Ascending aorta (tissue), 2 donors: ENCODE measurements around the gene FPR1. TPM values are rescaled to one million over a fixed set of nuclear protein-coding genes. Genes with fewer than 3 reads are reported as not detected.
A peak's percentile ranks its signal among the peaks of the same experiment; 100 is the strongest.

ENCODE experiments used
- DNase-seq, 2 donors: peaks; one replicate each; pipeline ENCODE4 v3.0.0-alpha.2; 2019; ENCODE audit warnings: low spot score in 2 of 2
- H3K27ac ChIP-seq, 2 donors: fragments of 200-600 bp; sonication (generic); one replicate each; pipeline ENCODE4 v1.5.1; 2016 to 2017; ENCODE audit warnings: mild to moderate bottlenecking in 1 of 2
- H3K27me3 ChIP-seq: fragments of 200-600 bp; sonication (generic); one replicate; pipeline ENCODE4 v1.5.1; 2017
- H3K36me3 ChIP-seq, 2 donors: fragments of 200-600 bp; sonication (generic); one replicate each; pipeline ENCODE4 v1.5.1; 2016
- H3K4me1 ChIP-seq, 2 donors: fragments of 200-600 bp; sonication (generic); one replicate each; pipeline ENCODE4 v1.5.1; 2016 to 2017; ENCODE audit warnings: mild to moderate bottlenecking in 1 of 2
- H3K4me3 ChIP-seq, 2 donors: fragments of 200-600 bp; sonication (generic); one replicate each; pipeline ENCODE4 v1.5.1; 2016 to 2017; ENCODE audit warnings: mild to moderate bottlenecking in 1 of 2
- H3K9me3 ChIP-seq, 2 donors: fragments of 200-600 bp; sonication (generic); one replicate each; pipeline ENCODE4 v1.5.1; 2016
- intact Hi-C: fragments of 100-400 bp; cut with DNase I; formaldehyde crosslinking; loops from one replicate; pipeline ENCODE4 v1.15.1; 2023
- total RNA-seq: library from RNA; depleted of rRNA; stranded (reverse); fragments of >200 nt; gene quantifications from one replicate; pipeline ENCODE4 v1.1.0, GENCODE V29; 2016
- TF ChIP-seq, protein P1 (sequence below), 3 experiments: fragments of 200-600 bp in 2 of 3; fragments of 450-650 bp in 1 of 3; sonication (generic) in 2 of 3; IDR thresholded peaks; one replicate each; pipeline ENCODE4 v1.5.1; 2016 to 2019; ENCODE audit warnings: antibody characterized with exemption in 3 of 3, mild to moderate bottlenecking in 1 of 3, moderate library complexity in 1 of 3

Gene FPR1
- total RNA-seq, 1 donor from 2014 or later: 7.9 TPM

DNA sequence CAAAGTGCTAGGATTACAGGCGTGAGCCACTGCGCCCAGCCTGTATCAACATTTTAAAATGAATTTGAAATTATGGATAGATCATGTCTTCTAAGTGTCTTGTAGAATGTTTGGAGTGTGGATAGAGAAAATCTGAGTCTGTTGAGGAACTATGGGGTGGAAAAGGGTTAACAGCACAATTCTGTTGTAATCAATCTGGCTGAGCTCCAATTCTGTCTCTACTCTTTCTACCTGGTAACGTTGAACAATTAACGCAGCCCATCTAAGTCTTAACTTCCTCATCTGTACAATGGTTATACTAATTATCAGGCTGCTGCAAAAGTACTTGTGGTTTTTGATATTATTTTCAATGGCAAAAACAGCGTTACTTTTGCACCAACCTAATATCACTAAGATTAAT, 13.4 kb upstream of the FPR1 start:
- intact Hi-C loops: no loop called here
- no peak for DNase-seq
- TF ChIP-seq, protein P1, sequence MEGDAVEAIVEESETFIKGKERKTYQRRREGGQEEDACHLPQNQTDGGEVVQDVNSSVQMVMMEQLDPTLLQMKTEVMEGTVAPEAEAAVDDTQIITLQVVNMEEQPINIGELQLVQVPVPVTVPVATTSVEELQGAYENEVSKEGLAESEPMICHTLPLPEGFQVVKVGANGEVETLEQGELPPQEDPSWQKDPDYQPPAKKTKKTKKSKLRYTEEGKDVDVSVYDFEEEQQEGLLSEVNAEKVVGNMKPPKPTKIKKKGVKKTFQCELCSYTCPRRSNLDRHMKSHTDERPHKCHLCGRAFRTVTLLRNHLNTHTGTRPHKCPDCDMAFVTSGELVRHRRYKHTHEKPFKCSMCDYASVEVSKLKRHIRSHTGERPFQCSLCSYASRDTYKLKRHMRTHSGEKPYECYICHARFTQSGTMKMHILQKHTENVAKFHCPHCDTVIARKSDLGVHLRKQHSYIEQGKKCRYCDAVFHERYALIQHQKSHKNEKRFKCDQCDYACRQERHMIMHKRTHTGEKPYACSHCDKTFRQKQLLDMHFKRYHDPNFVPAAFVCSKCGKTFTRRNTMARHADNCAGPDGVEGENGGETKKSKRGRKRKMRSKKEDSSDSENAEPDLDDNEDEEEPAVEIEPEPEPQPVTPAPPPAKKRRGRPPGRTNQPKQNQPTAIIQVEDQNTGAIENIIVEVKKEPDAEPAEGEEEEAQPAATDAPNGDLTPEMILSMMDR (IDR thresholded peaks at IDR 0.05): no peak
- Histone ChIP-seq H3K36me3 (no peaks in the 10 kb centered on the region), H3K9me3 (no peaks in the 10 kb centered on the region), H3K4me3 (no peak overlapping the region), H3K4me1 (no peaks in the 10 kb centered on the region), H3K27ac (no peak overlapping the region), H3K27me3 (no peaks in the 10 kb centered on the region)

DNA sequence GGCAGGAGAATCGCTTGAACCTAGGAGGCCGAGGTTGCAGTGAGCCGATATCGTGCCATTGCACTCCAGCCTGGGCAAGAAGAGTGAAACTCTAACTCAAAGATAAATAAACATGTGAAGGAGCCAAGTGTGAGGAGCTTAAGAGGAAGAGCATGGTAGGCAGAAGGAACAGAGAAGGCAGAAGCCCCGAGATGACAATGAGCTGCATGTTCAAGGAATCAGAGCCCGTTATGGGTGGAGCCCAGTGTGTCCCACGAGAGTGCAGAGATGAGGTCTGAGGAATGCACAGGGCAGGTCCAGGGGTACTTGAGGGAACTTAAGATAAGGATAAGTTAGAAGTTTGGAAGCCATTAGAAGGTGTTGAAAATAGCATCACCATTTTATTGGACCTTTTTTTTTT, 10.0 kb upstream of the FPR1 start:
- Histone ChIP-seq H3K4me3 (no peak overlapping the region), H3K36me3 (no peaks in the 10 kb centered on the region), H3K9me3 (no peaks in the 10 kb centered on the region), H3K27me3 (no peaks in the 10 kb centered on the region), H3K27ac (no peak overlapping the region), H3K4me1 (no peaks in the 10 kb centered on the region)
- TF ChIP-seq, protein P1 (IDR thresholded peaks at IDR 0.05): no peak
- no peak for DNase-seq
- intact Hi-C loops: no loop called here

DNA sequence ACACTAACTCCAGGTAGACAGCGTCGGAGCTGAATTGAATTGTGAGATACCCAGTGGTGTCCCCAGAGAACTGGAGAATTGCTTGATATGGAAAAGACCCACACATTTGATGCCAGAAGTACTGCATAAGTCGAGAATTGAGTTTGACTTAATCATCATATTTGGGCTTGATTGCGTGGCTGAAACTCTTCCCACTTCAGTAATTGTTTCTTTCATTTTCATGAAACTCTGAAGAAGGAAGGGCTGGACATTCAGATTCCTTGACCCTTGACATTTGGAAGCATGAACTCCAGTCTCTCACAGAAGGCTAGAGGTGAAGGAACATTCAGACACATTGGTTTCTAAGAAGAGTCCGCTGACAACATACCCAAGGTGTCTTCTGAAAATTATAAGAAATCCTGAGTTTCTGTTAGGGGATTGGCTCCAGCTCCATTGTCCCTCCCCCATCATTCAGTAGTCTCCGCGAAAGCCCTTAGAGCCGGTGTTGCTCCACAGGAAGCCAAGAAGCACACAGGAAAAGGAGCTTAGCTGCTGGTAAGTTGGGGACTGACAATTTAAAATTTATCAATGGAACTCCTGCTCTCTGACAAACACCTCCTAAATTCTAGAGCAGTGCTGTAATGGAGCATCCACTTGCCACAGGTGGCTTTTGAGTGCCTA, 9.1 kb upstream of the FPR1 start, which contains the start of gene FPR2:
FPR2 (plus strand) TSS at position 484 of the 660 bp plus-strand sequence. CDS start 7,479 bp downstream, outside the sequence.
- TF ChIP-seq, protein P1 (IDR thresholded peaks at IDR 0.05): no peak
- H3K27me3 ChIP-seq: no peaks in the 10 kb centered on the region
- H3K4me1 ChIP-seq: no peaks in the 10 kb centered on the region
- H3K9me3 ChIP-seq: no peaks in the 10 kb centered on the region
- no peak within 1 kb of the TSS for H3K4me3 ChIP-seq
- H3K27ac ChIP-seq: no peak within 1 kb of the TSS
- H3K36me3 ChIP-seq: no peaks in the 10 kb centered on the region
- no peak for DNase-seq
- intact Hi-C loops: no loop called here

DNA sequence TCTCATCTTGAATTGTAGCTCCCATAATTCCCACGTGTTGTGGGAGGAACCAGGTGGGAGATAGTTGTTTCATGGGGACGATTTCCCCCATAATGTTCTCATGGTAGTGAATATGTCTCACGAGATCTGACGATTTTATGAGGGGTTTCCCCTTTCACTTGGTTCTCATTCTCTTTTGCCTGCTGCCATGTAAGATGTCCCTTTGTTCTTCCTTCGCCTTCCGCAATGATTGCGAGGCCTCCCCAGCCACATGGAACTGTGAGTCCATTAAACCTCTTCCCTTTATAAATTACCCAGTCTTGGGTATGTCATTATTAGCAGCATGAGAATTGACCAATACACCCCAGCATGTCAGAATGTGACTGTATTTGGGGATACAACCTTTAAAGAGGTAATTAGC, 3.9 kb upstream of the FPR1 start:
- Histone ChIP-seq H3K27me3 (no peaks in the 10 kb centered on the region), H3K9me3 (no peaks in the 10 kb centered on the region), H3K27ac (no peak overlapping the region), H3K36me3 (no peaks in the 10 kb centered on the region), H3K4me1 (no peaks in the 10 kb centered on the region), H3K4me3 (no peak overlapping the region)
- DNase-seq: peak in 1 of 2 donors; percentile 2
- TF ChIP-seq, protein P1 (IDR thresholded peaks at IDR 0.05): no peak
- intact Hi-C loops: no loop called here

DNA sequence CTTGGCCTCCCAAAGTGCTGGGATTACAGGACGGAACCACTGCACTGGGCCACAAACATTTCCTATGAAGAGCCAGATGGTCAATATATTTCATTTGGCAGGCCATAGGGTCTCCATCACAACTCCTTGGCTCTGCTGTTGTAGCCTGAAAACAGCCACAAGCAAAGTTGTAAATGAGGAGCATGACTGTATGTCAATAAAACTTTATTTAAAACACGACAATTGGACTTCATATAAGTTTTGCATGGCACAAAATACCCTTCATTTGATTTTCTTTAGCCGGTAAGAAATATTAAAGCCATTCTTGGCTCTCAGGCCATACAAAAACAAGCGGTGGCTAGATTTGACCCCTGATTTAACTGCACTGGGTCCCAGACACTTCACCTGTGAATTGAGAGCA, 3.1 kb upstream of the FPR1 start:
- no peak overlapping the region for H3K4me3 ChIP-seq
- H3K4me1 ChIP-seq: no peaks in the 10 kb centered on the region
- DNase-seq: peak in 1 of 2 donors; percentile 3
- H3K27me3 ChIP-seq: no peaks in the 10 kb centered on the region
- H3K36me3 ChIP-seq: no peaks in the 10 kb centered on the region
- intact Hi-C loops: no loop called here
- H3K27ac ChIP-seq: no peak overlapping the region
- TF ChIP-seq, protein P1 (IDR thresholded peaks at IDR 0.05): no peak
- no peaks in the 10 kb centered on the region for H3K9me3 ChIP-seq
